Measurements from ENCODE around the gene FHOD3.

FHOD3 gene

DNA sequence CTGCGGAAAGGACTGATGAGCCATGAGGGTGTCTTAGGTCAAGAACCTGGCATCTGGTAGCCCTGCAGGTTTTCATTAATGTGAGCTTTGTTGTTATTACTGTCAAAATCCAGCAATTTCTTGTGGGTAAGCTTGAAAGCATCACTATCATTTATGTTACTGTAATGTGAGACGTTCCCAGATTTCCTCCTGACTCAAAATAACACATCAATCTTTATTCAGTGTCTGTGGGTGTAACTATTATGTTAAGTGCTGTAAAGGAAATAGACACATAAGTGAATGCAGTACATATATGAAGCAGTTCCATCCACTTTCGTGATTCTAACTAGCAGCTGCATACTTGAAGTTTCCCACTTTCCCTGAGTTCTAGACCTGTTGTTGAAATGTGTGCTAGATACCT lies 89.8 kb downstream of the FHOD3 start:
- no peak for FAIRE-seq

DNA sequence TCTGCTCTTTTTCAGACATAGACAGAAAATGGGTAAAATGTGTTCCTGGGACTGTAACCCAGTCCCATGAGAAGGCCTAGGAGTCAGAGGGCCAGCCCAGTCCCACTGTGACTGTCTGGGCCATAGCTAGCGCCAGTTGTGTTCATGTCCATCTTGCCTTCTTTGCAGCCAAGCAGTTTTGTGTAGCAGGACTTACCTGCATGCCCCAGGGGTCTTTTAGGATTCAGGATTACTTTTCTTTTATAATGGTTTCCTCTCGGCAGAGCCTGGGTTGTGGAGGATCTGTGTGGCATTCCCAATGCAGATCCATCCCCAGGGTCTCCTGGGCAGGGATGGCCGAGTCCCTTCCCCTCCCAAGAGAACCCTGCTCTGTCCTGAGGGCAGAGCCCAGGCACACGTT lies 90.8 kb downstream of the FHOD3 start:
- FAIRE-seq: no peak

DNA sequence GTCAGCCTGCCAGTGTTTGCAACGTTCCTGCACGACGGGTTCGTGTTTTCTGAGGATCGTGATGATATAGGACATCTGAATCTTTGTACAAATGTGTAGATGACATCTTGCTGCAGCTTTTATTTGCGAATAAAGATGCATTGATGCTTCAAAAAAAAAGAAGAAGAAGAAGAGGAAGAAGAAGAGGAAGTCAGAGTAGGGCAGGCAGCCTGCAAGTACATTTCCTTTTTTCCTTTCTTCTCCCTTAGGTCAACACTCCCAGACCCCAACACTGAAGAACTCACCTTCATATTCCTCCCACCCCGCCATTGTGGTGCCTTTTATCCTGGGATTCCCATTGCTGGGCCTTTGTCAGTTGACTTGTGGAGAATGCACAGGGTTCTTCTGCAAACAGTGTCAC lies 91.5 kb downstream of the FHOD3 start:
- FAIRE-seq: no peak

DNA sequence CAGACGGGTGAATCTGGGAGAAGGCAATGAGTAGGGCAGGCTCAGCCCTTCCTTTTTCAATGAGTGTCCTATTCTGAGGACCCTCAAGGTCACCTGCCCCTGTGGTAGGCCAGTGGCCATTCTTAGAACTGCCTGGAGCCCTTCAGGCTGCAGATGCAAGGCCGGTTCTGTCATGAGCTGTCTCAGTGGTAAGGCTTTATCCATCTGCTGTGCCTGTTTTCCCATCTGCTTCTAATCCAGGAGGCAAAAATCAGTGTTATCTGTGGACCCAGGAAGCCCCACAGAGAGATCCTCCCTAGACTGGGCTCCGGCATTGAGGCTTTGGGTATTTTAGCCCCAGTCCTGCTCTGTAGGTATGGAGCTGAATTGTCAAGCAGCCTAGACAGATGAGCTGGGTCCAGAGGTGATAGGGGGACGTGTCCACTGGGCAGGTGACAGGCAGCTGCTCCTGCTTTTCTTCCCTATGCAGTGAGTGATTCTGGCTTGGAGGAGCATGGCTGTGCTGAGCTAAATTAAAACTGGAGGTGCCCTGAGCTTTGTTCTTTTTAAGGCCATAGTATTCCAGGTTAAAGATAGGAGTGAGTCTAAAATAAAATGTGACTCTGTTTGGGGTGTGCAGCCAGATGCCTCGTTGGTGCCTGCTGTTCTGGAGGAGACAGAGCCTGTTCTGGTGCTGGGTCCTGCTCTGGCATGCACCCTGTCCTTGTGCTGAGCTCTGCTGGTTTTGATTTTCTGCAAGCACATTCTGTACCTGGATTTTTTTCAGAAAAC lies 92.5 kb downstream of the FHOD3 start:
- no peak for FAIRE-seq

DNA sequence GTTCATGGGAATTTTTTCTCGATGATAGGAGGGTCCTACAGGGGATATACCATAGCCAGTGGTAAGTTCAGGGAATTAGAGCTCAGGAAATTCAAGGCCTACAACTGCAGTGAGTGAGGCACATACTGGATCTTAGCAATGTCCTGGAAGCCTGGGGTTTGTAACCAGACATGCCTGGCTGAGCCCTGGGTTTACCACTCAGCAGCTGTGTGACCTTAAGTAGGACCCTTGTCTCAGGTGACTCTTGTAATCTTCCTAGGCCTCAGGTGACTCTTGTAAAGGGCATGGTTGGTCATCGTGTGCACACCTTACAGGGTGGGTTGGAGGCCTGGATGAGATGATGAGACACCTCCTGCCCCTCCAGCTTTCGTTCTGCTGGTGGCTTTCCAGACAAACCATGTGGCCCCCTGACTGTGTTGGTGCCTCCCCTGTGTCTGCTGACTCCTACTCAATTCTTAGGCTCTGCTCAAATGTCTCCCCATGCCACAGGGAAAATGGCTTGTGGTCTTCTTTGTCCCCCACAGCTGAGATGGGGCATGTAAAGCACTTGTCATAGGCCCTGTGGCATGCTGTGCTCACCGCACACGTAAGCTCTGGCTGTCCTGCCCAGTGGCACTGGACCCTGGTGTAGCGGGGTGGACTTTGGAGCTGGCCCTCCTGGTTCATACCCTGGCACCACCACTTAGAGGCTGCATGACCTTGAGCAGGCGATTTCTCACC lies 94.1 kb downstream of the FHOD3 start:
- no peak for FAIRE-seq

DNA sequence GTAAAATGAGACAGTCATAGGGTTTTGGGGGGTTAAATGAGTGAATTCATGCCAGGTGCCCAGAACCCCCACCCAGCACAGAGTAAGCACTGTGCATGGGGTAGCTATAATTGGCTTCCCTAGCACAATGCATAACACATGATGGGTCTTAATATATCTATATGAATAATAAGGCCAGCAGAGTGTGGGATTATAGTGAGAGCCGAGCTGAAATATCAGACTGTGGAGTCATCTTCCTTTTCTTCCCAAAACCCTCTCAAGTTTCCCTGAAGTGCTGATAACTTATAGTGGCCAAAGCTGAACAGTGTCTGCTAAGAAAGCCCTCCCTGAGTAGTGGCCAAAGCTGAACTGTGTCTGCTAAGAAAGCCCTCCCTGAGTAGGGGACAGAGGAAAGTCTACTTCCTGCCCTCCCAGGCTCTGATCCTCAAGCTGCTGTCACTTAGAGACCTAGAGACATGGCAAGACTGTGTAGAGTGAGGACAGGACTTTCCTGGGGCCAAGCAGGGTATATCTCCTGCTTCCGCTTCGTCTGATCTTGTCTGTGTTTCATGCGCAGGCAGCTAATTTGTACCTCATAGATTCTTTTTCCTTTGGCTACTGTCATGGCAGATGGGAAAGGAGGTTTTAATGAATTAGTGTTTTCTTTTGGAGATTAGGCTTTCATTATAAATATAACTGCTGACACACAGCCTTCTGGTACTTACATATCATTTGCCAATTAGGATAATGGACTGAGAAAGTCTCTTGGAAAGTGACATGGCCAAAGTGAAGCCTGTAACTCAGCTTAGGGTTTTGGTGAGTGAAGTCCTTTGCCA lies 94.9 kb downstream of the FHOD3 start:
- FAIRE-seq: no peak

DNA sequence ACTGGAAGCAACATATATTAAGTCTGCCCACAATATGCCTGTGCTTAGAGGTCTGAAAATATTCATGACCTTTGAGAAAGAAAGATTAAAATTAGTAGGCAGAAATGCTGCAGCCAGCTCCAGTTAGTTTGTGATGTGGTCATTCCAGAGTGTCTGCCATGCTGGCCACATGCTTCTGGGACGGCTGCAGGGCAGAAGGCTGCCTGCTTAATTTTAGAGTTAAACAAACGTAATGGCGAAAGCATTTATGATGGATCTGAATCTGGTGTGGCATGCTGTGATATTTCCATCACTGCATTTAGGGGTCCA lies 95.4 kb downstream of the FHOD3 start:
- FAIRE-seq: no peak

DNA sequence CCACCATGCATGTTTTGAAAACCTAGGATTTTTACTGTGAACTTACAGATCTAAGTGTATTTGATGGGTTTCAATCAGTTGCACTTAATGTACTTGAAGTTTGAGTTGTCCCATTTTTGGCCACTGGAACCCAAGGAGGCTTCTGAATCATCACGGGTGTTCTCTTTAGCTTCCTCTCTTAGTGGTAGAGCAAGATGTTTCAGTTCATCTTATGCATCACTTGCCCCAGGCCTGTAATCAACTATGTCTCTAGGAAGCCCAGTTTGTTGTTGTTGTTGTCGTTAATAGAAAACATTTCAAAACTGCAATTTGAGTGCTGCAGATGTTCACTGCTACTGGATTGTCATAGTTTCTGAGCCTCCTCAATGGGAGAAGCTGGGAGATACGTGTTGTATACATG lies 97.0 kb downstream of the FHOD3 start:
- no peak for FAIRE-seq

DNA sequence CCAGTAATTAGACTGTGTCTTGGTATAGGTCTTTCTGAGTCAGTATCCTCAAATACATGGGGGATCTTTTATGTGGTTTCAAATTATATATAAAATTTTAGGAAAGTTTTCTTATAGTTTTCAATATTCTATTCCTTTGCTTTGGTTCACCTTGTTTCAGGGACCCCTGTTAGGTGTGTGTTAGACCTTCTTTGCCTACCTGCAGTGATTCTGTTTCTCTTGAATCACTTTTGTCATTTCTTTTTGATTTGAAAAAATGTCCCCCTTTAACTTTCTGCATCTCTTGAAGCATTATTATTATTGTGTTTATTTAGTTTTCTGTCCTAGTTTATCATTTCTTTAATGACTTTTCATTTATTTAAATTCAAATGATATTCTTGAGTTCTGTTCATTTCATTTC lies 98.7 kb downstream of the FHOD3 start:
- FAIRE-seq: no peak

DNA sequence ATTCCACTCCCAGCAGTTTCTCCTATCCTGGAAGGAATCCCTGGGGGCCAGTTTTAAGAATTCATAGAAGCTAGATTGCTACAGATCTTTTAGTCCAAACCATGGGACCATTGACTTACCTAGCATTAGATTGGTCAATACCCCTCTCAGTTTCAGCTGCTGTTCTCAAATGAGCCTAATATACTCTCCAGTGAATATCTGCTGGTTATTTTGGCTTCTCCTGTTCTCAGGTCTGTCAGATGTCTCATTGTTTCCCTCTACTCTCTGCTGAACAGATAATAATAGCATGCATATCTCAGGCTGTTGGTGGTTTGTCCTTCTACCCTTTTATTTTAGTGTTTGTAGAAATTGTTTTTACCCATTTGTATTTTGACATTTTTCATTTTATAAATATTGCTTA lies 99.5 kb downstream of the FHOD3 start:
- no peak for FAIRE-seq

DNA sequence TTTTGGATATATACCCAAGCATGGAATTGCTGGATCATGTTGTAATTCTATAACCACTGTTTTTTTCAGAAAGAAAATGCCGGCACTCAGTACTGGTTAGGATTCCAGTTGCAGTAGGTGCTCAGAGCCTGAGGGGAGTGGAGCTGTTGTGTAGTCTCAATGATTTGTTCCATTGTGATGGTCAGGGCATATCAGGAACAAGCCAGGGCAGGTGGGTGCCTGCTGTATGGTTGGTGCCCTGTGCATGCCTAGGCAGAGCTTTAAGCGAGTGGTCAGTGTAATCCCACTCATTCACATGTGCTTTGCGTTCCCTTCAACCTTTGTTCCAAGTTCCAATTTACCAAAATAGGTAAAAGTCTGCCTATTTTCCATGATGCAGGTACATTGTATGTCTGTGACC lies 100.9 kb downstream of the FHOD3 start:
- no peak for FAIRE-seq

DNA sequence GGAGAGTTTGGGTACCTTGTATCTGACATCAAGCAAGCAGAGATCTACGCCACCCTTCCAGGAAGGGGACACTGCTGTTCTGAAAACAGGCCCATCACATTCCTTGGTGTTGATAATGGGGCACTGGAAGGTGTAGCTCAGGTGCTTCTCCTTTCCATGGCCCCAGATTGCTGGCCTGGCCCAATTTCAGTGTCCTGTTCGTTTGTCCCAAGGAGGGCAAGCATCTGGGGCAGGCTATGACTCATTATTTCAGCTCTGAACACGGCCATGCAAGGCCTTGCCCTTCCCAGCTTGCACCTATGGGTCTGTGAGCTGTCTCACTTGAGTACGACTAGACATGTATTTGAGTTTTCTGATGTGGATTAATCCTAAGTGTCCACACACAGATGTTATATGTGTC lies 101.5 kb downstream of the FHOD3 start:
- FAIRE-seq: no peak

DNA sequence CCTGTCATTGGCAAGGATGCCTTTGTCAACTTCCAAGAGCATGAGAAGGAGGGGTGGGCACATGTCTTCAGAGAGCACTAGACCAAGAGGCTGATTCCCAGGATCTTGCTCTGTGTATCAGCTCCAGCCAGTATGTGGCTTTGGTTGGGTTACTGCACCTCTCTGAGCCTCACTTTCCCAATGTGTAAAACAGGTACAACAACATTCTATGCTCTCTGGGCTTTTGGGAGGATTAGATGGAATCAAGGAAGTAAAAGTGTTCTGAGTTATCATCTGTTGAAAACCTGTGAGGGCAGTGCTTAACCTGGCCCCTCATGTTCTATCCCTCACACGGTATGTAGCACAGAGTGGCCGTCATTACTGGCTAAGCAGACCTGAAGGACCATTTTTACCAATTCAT lies 103.9 kb downstream of the FHOD3 start:
- no peak for FAIRE-seq

DNA sequence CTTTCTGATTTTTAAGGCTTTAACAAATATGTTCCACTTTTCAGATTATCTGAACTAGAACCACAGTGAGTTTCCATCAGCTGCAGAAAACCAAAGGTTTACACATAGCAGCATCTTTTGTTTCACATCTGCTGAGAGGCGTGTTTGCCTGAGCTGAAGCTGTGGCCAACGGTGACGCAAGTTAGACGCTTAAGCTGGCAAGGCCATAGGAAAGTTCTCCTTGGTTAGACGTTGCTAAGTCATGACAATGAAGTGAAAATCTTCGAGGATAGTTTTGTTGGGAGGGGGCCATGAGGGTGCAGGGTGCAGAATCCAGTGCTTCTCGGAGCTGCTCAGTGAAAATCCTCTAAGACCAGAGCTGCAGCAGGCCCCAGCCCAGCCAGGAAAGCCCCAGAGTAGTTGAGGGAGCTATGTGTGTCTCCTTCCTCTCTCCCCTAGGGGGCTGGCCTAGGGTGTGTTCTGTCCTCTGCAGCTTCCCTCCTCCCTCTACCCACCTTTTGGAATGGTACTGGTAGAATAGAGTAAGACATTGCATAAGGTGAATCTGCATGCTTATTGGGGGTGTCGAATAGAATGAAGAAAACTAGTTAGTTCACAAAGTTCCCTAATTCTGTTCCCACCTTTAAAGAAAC lies 105.4 kb downstream of the FHOD3 start:
- FAIRE-seq: no peak

DNA sequence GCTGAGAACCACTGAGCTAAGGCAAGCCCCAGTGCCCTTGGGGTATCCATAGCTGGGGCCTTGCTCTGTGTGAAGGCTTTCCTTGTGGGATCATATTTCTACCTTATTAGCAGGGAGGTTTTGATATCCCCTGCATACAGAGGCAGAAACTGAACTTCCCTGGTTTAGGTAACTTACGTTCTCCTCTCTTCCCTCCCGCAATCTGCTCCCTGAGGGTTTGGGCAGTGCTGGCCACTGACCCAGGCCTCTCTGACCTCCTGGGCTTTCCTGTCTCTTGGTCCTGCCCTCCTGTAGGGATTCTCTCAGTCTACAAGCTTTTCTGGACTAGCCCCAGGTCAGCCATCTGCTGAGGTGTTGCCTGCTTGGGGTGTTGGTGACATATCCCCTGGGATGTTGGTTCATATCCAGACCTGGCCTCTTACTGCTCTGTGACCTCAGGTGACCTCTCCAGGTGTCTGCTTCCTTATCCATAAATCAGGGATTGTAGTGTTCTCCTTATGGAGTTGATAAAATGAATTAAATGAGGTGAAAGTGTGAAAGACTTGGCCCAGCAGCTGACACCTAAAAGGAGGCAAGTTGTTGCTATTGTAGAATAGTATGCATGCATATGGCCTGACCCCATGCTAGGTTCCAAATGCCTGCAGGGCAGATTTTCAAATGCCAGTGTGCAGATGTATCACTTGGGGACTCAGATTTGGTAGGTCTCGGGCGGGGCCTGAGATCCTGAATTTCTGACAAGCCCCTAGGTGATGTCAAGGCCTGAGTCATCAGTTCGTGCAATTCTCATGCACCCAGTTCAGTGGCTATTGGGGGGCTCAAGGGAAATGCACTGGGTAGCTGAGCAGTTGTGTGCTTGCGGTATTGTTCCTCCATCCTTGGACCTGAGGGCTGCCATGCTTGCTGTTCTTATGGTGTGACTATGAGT lies 106.6 kb downstream of the FHOD3 start:
- FAIRE-seq: no peak

DNA sequence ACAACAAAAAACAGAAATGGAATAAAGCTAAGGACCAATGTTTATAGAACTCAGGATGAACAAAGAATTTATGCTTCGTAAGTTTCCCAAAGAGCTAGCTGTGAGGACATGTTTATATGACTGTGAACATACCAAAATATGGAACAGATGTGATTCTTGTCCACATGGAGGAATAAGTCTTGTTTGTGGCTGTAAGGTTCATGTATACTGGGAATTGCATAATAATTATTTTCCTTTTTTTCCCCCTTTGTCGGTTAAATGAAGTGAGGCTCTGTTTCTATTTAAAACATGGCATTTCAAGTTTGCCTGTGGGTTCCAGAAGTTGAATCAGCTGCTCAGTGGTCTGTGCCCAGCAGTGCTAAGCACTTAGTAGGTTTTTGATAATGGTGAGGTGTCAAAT lies 108.1 kb downstream of the FHOD3 start:
- FAIRE-seq: no peak

DNA sequence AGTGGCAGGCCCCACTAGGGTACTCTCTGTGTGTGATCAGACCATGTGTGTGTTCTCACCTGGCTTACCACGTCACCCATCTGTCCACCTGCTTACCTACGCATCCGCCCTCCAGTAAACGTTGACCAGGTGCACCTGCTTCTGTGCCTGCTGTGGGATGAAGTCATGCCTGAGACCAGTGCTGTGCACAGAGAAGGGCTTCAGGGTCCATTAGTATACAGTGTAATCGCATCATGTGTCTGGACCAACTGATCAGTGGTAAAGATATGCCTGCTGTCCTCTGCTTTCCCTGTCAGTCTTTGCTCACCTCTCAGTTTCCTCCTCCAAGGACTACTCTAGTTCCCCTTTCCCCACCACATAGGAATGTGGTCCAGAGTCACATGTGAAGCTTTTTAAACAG lies 109.3 kb downstream of the FHOD3 start:
- no peak for FAIRE-seq

DNA sequence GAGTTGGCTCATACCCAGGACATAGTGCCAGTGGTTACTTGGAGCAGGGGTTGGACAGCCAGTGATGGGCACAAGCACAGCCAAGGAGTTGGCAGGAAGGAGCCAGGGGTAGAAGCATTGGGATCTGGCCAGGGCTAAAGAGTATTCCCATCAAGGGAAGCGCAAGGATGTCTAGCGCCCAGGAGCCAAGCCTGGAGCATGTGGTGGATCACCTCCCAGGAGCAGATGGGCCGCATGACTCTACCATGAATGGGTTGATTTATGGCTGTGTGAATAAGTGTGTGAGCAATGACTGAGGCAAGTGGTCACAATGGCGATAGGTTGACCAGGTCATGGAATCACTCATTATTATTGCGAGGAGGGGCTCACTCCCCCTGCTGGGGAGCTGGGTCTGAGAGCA lies 111.1 kb downstream of the FHOD3 start:
- no peak for FAIRE-seq

DNA sequence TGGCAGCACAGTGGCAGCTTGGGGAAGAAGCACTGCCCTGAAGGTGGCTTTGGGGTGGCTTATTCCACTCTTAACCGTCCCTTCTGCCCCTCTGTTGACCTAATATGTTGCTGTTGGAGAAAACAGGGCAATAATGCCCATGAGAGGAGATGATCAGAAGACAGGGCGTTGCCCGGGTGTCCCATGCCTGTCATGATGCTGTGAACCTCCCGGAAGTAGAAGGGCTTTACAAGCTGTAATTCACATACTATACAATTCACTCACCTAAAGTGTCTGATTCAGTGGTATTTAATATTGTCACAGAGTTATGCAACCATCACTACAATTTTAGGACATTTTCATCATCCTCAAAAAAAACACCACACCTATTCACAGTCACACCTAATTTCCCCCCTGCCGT lies 112.3 kb downstream of the FHOD3 start:
- no peak for FAIRE-seq

DNA sequence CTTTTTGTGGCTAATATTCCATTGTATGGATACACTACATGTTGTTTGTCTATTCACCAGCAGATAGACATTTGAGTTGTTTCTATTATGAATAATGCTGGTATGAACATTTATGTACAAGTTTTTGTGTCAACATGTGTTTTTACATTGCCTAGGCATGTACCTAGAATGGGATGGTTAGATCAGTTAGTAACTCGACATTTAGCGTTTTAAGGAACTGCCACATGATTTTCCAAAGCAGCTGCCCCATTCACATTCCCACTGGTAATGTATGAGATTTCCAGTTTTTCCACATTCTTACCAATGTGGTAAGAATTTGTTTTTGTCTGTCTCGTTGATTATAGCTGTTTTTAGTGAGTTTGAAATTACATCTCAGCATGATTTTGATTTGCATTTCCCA lies 112.8 kb downstream of the FHOD3 start:
- FAIRE-seq: no peak

DNA sequence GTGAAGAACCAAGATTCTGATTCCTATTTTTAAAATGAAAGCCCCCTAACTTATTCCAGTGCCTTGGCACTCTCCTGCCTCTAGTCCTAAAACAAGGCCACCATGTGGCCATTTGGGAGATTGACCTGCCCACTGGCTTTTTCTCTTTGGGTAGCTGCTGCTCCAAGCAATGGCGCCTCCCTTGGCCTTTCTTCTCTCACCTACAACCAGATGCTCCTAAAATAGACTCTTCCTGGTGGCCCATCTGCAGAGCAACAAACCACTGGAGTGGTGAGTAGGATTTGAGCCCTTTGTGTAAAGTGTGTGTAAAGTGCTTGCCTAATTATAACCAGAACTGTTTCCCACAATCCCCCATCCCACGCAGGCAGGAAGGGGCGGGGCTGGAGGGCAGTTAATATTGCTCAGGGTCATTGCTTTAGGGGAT lies 114.2 kb downstream of the FHOD3 start:
- no peak for FAIRE-seq

DNA sequence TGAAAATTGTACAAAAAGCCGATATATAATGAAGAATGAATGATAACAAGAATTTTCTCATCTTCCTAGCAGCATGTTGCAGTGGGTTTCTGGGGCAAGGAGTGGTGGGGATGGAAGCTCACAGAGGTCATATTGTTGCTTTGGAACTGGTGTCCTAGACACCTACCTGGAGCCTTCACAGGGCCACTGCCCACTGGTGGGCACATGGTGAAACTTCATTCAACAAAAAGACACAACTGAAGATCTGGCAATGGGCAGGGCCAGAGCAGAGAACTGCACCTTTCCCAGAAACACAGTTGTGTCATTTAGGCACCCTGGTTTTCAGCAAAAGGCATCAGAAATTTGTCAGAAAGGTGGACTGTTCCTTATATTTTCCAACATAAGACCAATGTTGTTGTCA lies 115.3 kb downstream of the FHOD3 start:
- FAIRE-seq: no peak

Data from G401.6 (cell line).